GDM1 (cell line): ENCODE results near the gene ARRDC5.
"Not testable (repeated sequence)": the region's sequence is repeated elsewhere in the genome, so short reads cannot be mapped to it uniquely, and the experiment has no call there.

Experiments used
- DNase-seq: peaks from one replicate; lab custom pipeline; 2025; lab: John Stamatoyannopoulos, UW

The ARRDC5 gene

GRCh38 chr19:4909897-4910593, 7.3 kb upstream of the ARRDC5 start:
- peak; percentile 92 for DNase-seq

DNA sequence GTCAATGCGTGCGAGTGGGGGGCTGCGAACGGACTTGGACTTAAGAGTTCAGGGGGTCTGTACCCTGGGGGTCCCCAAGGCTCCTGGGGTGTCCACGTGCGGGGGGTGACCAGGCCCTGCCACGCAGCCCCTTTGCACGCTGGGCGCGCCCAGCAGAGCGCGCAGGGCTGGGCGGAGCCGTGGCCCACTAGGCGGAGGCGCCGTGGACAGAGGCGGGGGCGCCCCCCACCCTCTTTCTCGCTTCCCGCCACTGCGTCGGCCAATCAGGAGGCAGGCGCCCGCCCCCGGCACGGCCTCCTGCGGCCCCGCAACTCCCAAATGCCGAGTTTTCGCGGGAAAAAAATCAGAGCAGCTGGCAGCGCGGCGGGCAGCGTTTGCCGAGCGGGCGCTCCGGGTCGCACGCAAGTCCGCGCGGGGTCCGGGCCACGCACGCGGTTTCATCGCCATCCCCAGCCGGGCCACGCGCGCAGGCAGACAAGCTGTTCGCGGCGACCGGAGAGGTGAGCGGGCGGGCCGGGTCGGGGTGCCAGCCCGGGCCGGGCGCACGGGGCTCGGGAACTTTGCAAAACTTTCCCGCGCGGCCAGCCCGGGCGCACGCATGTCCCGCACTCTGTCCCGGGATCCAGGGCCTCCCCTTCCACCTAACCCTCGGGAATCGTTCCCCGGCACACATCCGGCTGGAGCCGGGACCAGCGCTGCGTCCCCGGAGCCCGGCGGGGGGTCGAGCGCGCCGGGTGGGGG, 6.6 kb upstream of the ARRDC5 start, which contains the start of gene UHRF1:
TSS of gene UHRF1 (plus strand) at position 346 of the 741 bp plus-strand sequence. CDS start 1,385 bp downstream, outside the sequence.
- DNase-seq, result peak; percentile 68

GRCh38 chr19:4908781-4909155, 6.1 kb upstream of the ARRDC5 start:
- DNase-seq, result no peak

- DNase-seq, result no peak
These were observed 5.7 kb upstream of the ARRDC5 start for GRCh38 chr19:4908360-4908759.

- DNase-seq, result no peak
These were observed 4.3 kb upstream of the ARRDC5 start for GRCh38 chr19:4906963-4907362.

- no peak for DNase-seq
These were observed 1.8 kb upstream of the ARRDC5 start for GRCh38 chr19:4904481-4904880.

DNA sequence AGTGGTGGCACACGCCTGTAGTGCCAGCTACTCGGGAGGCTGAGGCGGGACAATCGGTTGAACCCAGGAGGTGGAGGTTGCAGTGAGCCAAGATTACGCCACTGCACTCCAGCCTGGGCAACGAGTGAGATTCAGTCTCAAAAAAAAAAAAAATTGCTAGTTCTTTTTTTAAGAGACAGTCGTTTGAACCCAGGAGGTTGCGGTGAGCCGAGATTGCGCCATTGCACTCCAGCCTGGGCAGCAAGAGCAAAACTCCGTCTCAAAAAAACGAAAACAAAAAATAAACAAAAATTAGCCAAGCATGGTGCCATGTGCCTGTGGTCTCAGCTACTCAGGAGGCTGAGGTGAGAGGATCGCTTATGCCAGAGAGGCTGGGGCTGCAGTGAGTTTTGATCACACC, 1.8 kb downstream of the ARRDC5 start:
- not testable (repeated sequence) for DNase-seq

DNA sequence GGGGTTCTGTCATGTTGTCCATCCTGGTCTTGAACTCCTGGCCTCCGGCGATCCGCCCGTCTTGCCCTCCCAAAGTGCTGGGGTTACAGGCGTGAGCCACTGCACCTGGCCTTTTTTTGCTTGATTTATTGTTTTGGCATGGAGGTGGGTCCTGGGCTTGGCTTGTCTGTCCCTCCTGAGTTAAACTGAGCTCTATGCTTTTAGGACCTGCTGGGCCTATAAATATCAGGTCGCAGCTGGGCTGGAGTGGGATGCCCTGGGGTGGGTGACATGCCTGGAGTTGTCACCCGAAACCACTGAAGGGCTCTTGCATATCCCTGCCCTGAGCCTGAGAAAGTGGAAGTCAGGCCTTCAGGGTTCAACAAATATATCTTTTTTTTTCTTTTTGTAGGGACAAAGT, 5.5 kb downstream of the ARRDC5 start:
- no peak for DNase-seq

DNA sequence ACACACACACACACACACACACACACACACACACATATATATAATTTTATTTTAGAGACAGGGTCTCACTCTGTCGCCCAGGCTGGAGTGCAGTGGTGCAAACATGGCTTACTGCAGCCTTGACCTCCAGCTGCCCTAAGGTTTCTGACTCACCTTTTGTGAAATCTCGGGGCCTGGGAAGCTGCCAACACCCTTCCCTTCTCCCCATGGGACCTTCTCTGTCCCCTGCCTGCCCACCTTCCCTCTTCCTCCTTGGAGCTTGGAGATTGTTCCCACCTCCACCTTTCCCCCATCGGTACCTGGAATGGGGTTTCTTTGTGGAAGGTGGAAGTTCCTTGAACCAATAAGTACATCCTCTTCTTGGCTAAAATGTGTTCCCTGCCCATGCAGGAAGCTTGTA, 6.3 kb downstream of the ARRDC5 start:
- no peak for DNase-seq

DNA sequence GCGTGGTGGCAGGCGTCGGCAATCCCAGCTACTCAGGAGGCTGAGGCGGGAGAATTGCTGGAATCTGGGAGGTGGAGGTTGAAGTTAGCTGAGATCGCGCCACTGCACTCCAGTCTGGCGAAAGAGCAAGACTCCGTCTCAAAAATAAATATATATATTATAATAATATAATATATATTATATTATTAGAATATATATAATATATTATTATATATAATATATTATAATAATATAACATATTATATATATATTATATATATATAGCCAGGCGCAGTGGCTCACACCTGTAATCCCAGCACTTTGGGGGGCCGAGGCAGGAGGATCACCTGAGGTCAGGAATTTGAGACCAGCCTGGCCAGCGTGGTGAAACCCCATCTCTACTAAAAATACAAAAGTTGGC, 9.7 kb downstream of the ARRDC5 start:
- not testable (repeated sequence) for DNase-seq

- DNase-seq, result no peak
These were observed 11.6 kb downstream of the ARRDC5 start for GRCh38 chr19:4891066-4891465.

DNA sequence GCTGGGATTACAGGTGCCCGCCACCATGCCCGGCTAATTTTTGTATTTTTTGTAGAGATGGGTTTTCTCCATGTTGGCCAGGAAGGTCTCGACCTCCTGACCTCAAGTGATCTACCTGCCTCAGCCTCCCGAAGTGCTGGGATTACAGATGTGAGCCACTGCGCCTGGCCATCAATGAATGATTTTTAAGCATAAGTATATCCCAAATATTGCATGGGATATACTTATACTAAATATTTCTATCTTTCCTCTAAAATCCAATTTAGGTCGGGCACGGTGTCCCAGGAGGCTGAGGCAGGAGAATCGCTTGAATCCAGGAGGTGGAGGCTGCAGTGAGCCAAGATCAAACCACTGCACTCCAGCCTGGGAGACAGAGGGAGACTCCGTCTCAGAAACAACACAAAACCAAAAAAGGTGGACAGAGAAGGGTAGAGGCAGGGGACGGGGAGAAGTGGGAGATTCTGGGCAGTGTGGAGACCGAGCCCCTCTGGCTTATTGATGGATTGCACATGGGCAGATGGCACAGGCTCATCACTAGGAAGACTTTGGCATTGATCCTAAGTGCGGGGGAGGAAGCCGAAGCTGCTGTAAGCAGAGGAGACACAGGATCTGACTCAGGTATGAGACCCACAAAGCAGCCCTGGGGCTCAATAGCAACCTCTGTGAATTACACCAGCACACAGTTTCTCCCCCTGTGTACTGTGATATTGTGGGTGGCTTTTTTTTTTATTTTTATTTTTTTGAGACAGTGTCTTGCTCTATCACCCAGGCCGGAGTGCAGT, 13.5 kb downstream of the ARRDC5 start:
- DNase-seq, result no peak

DNA sequence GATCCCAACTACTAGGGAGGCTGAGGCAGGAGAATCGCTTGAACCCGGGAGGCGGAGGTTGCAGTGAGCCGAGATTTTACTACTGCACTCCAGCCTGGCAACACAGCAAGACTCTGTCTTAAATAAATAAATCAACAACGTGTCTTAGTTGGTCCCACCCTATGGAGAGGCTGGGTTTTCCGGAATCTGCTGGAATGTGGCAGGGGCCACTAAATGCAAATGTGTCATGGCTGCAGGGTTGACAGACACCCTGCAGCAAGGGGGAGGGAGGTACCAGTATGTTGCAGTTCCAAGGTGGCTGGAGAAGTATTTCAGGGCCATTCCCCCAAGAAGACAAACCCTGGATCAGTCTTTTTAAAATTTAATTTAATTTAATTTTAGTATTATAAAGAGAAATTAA, 14.9 kb downstream of the ARRDC5 start:
- DNase-seq, result not testable (repeated sequence)

GRCh38 chr19:4884993-4885392, 17.7 kb downstream of the ARRDC5 start:
- DNase-seq, result not testable (repeated sequence)

GRCh38 chr19:4882874-4883273, 19.8 kb downstream of the ARRDC5 start:
- not testable (repeated sequence) for DNase-seq

- no peak for DNase-seq
These were observed 23.7 kb downstream of the ARRDC5 start for GRCh38 chr19:4879041-4879440.

GRCh38 chr19:4878491-4878968, 24.2 kb downstream of the ARRDC5 start:
- DNase-seq, result no peak

DNA sequence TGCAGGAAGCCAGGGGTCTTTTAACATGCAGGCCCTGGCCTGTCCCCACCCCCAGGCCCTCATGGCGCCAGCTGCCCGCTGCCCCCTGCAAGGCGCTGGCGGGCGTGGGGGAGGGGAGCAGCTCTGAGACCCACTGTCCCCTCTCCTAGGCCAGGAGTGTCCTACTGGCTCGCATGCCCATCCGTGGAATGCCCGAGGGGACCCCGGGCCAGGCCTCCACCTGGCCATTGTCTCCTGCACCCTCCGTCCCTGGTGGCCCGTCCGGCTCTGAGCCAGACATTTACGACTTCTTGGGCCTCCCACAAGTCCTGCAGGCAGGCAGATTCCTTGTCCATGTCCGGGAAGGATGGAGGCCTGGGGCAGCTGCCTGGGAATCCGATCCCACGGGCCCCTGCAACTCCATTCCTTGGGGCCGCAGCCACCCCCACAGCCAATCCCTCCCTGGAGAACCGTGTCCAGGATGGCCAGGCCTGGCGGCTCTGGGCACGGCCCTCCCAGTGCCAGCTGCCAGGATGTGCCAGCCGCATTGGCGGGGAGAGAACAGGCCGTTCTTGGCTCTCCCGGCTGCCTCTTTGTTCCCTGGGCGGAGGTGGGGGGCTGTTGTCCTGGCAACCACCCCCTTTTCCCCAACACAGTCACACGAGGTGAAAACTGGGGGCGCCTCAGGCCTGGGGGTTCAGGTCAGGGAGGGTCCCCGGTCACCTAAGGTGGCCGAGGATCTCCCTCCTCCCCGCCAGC, 24.8 kb downstream of the ARRDC5 start:
- no peak for DNase-seq

- no peak for DNase-seq
These were observed 28.8 kb downstream of the ARRDC5 start for GRCh38 chr19:4873930-4874329.

DNA sequence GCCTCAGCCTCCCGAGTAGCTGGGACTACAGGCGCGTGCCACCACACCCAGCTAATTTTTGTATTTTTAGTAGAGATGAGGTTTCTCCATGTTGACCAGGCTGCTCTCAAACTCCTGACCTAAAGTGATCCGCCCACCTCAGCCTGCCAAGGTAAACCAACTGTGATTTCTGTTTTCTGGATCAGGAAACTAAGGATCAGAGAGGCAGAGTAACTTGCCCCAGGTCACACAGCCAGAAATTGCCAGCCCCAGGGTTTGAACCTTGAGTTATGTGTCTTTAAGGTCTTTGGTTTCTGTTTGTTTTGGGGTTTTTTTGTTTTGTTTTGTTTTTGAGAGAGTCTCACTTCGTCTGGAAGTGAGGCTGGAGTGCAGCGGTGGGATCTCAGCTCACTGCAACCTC, 31.0 kb downstream of the ARRDC5 start:
- DNase-seq, result no peak

DNA sequence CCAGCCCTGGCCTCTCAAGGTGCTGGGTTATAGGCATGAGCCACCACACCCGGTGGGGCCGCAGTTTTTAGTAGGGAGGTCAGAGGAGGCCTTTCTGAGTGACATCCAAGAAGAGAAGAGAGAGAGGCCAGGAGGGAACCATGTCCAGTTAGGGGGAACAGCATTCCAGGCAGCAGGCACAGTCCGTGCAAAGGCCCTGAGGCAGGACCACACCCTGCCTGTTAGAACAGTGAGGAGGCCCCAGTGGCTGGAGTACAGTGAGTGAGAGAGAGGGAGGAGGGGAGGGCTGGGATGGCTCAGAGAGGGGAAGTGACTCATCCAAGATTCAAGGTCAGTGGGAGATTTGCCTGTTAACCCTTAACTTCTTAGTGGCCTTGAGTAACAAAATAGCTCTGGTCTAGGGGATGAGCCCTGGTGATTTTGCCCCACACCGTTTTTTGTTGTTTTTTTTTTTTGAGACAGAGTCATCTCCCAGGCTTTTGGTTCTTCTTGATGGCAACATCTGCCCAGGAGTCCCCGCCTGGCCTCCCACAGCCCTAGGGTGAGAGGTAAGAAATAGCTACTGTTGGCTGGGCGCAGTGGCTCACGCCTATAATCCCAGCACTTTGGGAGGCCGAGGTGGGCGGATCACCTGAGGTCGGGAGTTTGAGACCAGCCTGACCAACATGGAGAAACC, 32.5 kb downstream of the ARRDC5 start:
- DNase-seq, result peak; percentile 35
